Measurements from ENCODE around the gene SLC39A9.

- TF ChIP-seq CTCF (IDR thresholded peaks at IDR 0.05; ENCODE audit: poor library complexity) (peak; percentile 37), EZH2phosphoT487 (IDR thresholded peaks at IDR 0.05; ENCODE audit: low read depth, severe bottlenecking, unreplicated experiment) (no peak), EZH2 (IDR thresholded peaks at IDR 0.05; ENCODE audit: borderline replicate concordance) (no peak)
Measured at GRCh38 chr14:69363055-69363454, 35.4 kb upstream of the SLC39A9 start.

Data from hepatocyte (in vitro differentiated cells).